Brain microvascular endothelial cell (primary cell): ENCODE measurements around the gene MOK.

ENCODE experiments used
- DNase-seq: peaks from one replicate; pipeline ENCODE4 v3.0.0-alpha.2; 2020
- H3K27ac ChIP-seq: fragments of 250-450 bp; sonication (Bioruptor Pico); 2 replicates; pipeline ENCODE4 v1.5.1; 2020; ENCODE audit warnings: mild to moderate bottlenecking, moderate library complexity
- H3K27me3 ChIP-seq: fragments of 250-450 bp; sonication (Bioruptor Pico); replicated peaks from 2 replicates; pipeline ENCODE4 v1.5.1; 2020; ENCODE audit warnings: mild to moderate bottlenecking
- H3K36me3 ChIP-seq: fragments of 250-450 bp; sonication (Bioruptor Pico); replicated peaks from 2 replicates; pipeline ENCODE4 v1.5.1; 2020; ENCODE audit warnings: mild to moderate bottlenecking
- H3K4me3 ChIP-seq: 2 replicates; pipeline ENCODE4 v1.5.1; 2011; ENCODE audit warnings: low read depth, mild to moderate bottlenecking, control low read depth, low read length, moderate library complexity
- CTCF ChIP-seq: IDR thresholded peaks from 2 replicates; pipeline ENCODE4 v1.5.1; 2011; ENCODE audit warnings: low read depth, mild to moderate bottlenecking, moderate library complexity, low read length, control low read depth, inconsistent platforms; ENCODE audit errors: missing control alignments
- in situ Hi-C: cut with HindIII; loops from 2 replicates; pipeline ENCODE4 v1.10.0; 2017; ENCODE audit warnings: low sequenced_read_pairs, low pct_ligation_motif_present

MOK gene

GRCh38 chr14:102187044-102187443 is 117.9 kb downstream of the MOK start:
- TF ChIP-seq CTCF: no peak
- Histone ChIP-seq H3K27me3 (no peaks in the 10 kb centered on the region), H3K27ac (peak overlapping the region; percentile 34), H3K36me3 (no peaks in the 10 kb centered on the region), H3K4me3 (no peak overlapping the region)
- DNase-seq: peak; percentile 66
- in situ Hi-C loops: no loop called here

GRCh38 chr14:102185360-102185759 is 119.6 kb downstream of the MOK start:
- Histone ChIP-seq H3K36me3 (no peaks in the 10 kb centered on the region), H3K27ac (no peak overlapping the region), H3K27me3 (no peaks in the 10 kb centered on the region), H3K4me3 (no peak overlapping the region)
- in situ Hi-C loops: no loop called here
- TF ChIP-seq CTCF: no peak
- DNase-seq: no peak

- no peak for DNase-seq
- in situ Hi-C loops: no loop called here
- H3K27me3 ChIP-seq: no peaks in the 10 kb centered on the region
- H3K36me3 ChIP-seq: no peaks in the 10 kb centered on the region
- TF ChIP-seq CTCF: no peak
- no peak overlapping the region for H3K4me3 ChIP-seq
- H3K27ac ChIP-seq: no peak overlapping the region
Observed at GRCh38 chr14:102184316-102185035, 120.5 kb downstream of the MOK start.

- in situ Hi-C loops: no loop called here
- no peak overlapping the region for H3K27ac ChIP-seq
- TF ChIP-seq CTCF: no peak
- H3K4me3 ChIP-seq: no peak overlapping the region
- DNase-seq: no peak
- no peaks in the 10 kb centered on the region for H3K36me3 ChIP-seq
- no peaks in the 10 kb centered on the region for H3K27me3 ChIP-seq
Observed at GRCh38 chr14:102183886-102184285, 121.1 kb downstream of the MOK start.

- TF ChIP-seq CTCF: no peak
- peak; percentile 20 for DNase-seq
- no peak overlapping the region for H3K4me3 ChIP-seq
- H3K27ac ChIP-seq: peak overlapping the region; percentile 16
- H3K27me3 ChIP-seq: no peaks in the 10 kb centered on the region
- no peaks in the 10 kb centered on the region for H3K36me3 ChIP-seq
- in situ Hi-C loops: no loop called here
Observed at GRCh38 chr14:102182936-102183619, 121.9 kb downstream of the MOK start.

- peak; percentile 42 for DNase-seq
Observed at GRCh38 chr14:102182190-102182589, 122.8 kb downstream of the MOK start.

More at GRCh38 chr14:102182190-102182589, 122.8 kb downstream of the MOK start:
- Histone ChIP-seq H3K27ac (no peak overlapping the region), H3K36me3 (no peaks in the 10 kb centered on the region), H3K27me3 (no peaks in the 10 kb centered on the region), H3K4me3 (no peak overlapping the region)
- in situ Hi-C loops: no loop called here
- no peak for TF ChIP-seq CTCF
